ENCODE results near the gene ALDH16A1.

ALDH16A1 gene

DNA sequence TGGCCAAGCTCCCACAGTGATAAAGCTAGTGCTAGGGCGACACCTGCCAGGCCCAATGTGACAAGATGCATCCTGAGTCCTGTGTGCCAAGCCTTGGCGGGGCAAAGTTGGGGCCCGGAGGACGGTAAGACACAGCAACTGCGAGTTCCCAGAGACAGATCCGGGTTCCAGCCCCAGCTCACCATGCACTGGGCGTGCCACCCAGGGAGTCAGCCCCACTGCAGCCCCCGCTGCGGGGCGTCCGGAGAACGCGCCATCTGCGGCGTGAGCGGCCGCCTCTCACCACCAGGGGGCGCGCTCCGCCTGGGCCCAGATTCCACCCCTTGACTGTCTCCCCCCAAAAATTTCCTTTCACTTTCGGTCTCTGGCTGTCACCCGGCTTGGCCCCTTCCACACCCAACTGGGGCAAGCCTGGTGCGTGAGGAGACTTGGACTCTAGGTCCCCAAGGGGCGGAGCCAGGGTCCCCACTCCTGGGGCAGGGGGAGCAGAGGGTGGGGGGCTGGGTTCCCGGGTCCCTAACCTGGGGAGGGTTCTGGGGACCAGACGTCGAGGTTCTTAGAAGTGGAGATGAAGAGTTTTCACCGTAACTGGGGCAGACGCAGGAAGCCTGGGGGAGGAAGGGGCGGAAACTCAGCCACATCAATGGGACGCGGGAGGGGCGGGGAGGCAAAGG, 21.0 kb downstream of the ALDH16A1 start, which contains the start of gene FLT3LG:
TSS of gene FLT3LG (plus strand) at position 348 of the 674 bp plus-strand sequence. CDS start 425 bp downstream, outside the sequence.
- TF ChIP-seq, protein P1, sequence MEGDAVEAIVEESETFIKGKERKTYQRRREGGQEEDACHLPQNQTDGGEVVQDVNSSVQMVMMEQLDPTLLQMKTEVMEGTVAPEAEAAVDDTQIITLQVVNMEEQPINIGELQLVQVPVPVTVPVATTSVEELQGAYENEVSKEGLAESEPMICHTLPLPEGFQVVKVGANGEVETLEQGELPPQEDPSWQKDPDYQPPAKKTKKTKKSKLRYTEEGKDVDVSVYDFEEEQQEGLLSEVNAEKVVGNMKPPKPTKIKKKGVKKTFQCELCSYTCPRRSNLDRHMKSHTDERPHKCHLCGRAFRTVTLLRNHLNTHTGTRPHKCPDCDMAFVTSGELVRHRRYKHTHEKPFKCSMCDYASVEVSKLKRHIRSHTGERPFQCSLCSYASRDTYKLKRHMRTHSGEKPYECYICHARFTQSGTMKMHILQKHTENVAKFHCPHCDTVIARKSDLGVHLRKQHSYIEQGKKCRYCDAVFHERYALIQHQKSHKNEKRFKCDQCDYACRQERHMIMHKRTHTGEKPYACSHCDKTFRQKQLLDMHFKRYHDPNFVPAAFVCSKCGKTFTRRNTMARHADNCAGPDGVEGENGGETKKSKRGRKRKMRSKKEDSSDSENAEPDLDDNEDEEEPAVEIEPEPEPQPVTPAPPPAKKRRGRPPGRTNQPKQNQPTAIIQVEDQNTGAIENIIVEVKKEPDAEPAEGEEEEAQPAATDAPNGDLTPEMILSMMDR (conservative IDR thresholded peaks at IDR 0.05; ENCODE audit: low read depth, low read length), result peak; percentile 93
- DNase-seq (ENCODE audit: low read depth), result no peak
- H3K4me3 ChIP-seq (ENCODE audit: low read length), result peak within 1 kb of the TSS; percentile 48

DNA sequence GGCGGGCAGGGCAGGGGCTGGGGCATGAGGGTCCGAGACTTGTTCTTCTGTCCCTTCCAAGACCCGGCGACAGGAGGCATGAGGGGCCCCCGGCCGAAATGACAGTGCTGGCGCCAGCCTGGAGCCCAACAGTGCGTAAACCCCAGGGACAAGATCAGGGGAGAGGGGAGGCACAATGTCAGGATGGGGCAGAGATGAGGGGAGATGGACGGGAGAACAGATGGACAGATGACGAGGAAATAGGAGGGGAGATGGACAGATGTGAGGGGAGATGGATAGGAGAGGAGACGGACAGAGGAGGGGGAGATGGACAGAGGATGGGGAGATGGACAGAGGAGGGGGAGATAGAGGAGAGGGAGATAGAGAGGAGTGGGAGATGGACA, 21.5 kb downstream of the ALDH16A1 start:
- TF ChIP-seq, protein P1 (conservative IDR thresholded peaks at IDR 0.05; ENCODE audit: low read depth, low read length), result no peak
- no peak for DNase-seq (ENCODE audit: low read depth)
- peak overlapping the region; percentile 48 for H3K4me3 ChIP-seq (ENCODE audit: low read length)

DNA sequence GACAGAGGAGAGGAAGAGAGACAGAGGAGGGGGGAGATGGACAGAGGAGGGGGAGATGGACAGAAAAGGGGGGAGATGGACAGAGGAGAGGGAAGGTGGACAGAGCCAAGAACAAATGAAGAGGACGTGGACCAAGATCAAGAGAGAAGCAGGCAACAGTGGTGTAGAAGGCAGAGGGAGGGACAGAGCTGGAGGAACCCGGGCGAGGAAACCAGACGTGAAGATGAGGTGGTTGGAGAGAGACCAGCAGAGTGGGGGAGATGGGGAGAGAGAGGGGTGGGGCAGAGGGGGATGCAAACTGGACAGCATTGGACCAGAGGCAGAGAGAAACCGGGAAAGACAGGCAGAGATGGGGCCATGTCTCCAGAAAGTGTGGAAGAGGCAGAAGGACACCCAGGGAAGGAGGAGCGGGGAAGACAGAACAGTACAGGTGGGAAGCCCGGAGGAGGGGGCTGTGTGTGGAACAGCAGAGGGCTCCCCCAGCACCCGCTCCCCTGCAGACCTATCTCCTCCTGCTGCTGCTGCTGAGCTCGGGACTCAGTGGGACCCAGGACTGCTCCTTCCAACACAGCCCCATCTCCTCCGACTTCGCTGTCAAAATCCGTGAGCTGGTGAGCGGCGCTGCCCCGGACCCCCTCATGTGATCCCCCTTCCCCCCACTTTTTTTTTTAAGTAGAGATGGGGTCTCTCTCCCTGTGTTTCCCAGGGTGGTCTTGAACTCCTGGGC, 22.3 kb downstream of the ALDH16A1 start:
- TF ChIP-seq, protein P1 (conservative IDR thresholded peaks at IDR 0.05; ENCODE audit: low read depth, low read length), result no peak
- H3K4me3 ChIP-seq (ENCODE audit: low read length), result no peak overlapping the region
- DNase-seq (ENCODE audit: low read depth), result no peak

DNA sequence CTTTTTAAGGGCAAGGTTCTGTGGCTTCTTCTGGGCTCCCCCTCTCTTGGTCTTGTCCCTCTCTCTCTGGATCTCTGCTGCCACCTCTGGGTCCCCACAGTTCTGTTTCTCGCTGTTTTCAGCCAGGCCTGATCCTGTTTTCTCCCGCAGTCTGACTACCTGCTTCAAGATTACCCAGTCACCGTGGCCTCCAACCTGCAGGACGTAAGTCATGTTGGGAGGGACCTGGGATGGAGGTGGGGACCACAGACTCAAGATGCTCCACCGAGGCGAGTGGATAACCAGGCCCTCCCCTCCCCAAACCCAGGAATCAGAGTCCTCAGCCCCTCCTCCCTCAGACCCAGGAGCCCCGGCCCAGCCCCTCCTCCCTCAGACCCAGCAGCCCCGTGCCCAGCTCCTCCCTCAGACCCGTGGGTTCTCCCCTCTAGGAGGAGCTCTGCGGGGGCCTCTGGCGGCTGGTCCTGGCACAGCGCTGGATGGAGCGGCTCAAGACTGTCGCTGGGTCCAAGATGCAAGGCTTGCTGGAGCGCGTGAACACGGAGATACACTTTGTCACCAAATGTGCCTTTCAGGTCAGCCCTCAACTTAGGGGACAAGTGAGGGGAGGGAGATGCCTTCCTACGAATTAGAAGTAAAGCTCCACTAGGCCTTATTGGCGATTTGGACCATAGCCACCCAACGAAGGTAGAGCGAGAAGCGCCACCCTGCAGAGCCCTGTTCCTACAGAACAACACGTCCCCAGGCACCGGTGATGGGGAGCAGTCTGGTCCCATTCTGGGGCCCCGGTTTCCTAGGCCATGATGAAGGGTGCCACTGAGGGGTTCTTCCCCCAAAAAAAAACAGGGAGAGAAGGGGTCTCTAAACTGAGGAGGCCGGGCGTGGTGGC, 23.2 kb downstream of the ALDH16A1 start:
- no peak for DNase-seq (ENCODE audit: low read depth)
- no peak overlapping the region for H3K4me3 ChIP-seq (ENCODE audit: low read length)
- TF ChIP-seq, protein P1 (conservative IDR thresholded peaks at IDR 0.05; ENCODE audit: low read depth, low read length), result peak; percentile 77

DNA sequence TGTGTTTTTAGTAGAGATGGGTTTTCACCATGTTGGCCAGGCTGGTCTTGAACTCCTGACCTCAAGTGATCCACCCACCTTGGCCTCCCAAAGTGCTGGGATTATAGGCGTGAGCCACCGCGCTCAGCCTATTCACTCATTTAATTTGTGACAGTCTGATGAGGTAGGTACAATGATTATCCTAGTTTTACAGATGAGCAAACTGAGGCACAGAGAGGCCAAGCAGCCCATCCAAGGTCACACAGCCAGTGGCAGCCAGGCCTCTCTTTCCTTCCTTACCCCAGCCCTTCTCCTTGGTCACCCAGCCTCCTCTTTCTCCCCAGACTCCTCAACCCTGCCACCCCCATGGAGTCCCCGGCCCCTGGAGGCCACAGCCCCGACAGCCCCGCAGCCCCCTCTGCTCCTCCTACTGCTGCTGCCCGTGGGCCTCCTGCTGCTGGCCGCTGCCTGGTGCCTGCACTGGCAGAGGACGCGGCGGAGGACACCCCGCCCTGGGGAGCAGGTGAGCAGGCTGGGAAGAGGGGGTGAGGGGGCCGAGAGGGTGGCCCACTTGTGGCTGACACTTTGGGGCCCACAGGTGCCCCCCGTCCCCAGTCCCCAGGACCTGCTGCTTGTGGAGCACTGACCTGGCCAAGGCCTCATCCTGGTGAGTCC, 27.1 kb downstream of the ALDH16A1 start:
- TF ChIP-seq, protein P1 (conservative IDR thresholded peaks at IDR 0.05; ENCODE audit: low read depth, low read length), result no peak
- no peak overlapping the region for H3K4me3 ChIP-seq (ENCODE audit: low read length)
- no peak for DNase-seq (ENCODE audit: low read depth)

DNA sequence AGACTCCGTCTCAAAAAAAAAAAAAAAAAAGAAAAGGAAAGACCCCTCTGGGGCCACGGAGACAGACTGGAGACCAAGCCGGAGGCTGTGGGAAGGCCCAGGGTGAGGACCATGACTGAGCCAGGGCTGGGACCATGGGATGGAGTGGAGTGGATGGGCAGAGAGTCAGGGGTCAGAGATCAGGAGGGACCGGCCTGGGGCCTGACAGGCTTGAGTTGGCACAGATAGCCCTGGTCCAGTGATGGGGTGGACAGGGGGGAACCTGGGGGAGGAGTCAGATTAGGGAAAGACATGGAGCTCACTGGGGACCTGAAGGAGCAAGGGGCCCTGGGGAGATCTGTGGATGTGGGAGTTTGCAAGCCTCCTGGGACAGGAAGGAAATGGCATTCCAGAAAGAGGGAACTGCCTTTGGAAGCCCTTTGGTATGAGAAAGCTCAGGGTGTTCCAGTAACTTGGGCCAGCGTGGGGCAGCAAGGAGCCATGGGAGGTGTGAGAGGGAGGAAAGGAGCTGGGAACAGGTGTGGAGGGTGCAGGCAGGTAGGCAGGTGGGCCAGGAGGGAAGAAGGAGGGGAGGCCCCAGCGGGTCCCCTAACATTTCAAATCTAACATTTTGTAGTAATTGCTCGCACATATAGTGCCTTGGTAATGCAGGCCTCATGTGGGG, 28.1 kb downstream of the ALDH16A1 start:
- TF ChIP-seq, protein P1 (conservative IDR thresholded peaks at IDR 0.05; ENCODE audit: low read depth, low read length), result no peak
- DNase-seq (ENCODE audit: low read depth), result no peak
- H3K4me3 ChIP-seq (ENCODE audit: low read length), result no peak overlapping the region
